GM19468 (cell line): ENCODE measurements around the gene KDM7A.
"Not testable (repeated sequence)": the region's sequence is repeated elsewhere in the genome, so short reads cannot be mapped to it uniquely, and the experiment has no call there.

ENCODE experiments used
- ATAC-seq: cut with Tn5 transposase; IDR thresholded peaks from one replicate; pipeline ENCODE4 v1.9.1; 2021; ENCODE audit warnings: mild to moderate bottlenecking, moderate library complexity, moderate number of reproducible peaks; ENCODE audit not compliant: unreplicated experiment; ENCODE audit errors: extremely low read depth

KDM7A gene

DNA sequence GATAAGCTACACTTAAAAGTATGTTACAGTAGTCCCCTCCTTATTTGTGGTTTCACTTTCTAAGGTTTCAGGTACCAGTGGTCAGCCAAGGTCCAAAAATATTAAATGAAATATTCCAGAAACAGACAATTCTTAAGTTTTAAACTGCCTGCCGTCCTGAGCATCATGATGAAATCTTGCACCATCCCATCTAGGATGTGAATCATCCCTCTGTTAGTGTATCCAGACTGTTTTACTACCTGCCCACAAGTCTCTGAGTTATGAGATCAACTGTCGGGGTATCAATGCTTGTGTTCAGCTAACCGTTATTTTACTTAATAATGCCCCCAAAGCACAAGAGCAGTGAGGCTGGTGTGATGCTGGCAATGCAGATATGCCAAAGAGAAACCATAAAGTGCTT lies 11.4 kb downstream of the KDM7A start:
- no peak for ATAC-seq

GRCh38 chr7:140162081-140162480 lies 14.7 kb downstream of the KDM7A start:
- not testable (repeated sequence) for ATAC-seq

DNA sequence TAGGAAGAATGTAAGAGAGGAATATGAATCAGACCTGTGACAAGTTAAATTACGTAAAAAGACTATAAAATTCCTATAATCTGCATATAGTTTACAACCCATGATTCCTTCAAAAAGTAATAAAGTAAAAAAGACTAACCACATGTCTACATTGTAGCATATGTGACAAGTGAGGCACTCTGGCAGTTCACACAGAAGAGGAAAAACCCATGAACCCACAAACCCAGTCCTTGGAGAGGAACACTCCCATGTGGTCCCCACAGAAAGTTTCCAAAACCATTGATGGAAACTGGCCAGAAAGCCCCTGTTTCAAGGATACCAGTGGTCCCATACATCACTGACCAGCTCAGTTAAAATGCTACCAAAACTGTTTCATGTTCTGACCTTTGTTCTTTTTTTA lies 15.7 kb downstream of the KDM7A start:
- no peak for ATAC-seq

DNA sequence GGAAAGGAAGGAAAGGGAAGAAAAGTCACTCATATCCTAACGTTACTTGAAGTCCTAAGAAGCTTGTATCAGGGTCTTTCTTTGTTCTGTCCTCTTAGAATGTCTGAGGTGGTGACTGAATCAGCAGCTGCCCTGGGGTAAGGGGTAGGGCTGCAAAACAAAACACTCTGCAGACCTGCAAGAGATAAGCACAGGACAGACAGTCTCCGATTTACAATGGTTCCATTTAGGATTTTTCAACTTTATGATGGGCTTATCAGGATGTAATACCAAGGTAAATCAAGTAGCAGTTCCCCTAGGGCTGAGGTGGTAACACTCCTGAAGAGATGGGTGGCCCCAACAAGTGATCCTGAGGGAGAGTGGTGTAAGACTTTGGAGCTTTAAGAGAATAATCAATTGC lies 16.5 kb downstream of the KDM7A start:
- no peak for ATAC-seq

DNA sequence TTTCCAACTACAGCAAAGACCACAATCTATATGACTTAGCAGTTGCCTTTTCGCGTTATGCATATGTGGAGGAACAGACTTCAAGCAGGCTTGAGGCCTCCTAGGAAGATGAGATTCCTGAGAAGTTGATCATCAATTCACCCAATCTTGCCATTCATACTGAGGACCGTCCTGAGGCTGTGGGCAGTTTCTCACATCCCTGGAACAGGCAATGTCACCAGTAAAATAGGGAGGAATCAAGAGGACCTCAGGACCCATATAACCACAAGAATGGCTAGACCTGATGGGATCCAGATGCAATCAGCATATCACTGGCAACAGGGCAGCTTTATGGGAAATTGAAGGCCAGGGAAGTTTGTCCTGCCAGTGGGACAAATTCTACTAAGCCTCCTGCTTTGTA lies 17.3 kb downstream of the KDM7A start:
- ATAC-seq, result no peak

GRCh38 chr7:140156460-140157080 lies 20.2 kb downstream of the KDM7A start:
- ATAC-seq, result no peak

GRCh38 chr7:140155428-140155827 lies 21.4 kb downstream of the KDM7A start:
- no peak for ATAC-seq

- no peak for ATAC-seq
These were observed 23.1 kb downstream of the KDM7A start for GRCh38 chr7:140153666-140154161.

DNA sequence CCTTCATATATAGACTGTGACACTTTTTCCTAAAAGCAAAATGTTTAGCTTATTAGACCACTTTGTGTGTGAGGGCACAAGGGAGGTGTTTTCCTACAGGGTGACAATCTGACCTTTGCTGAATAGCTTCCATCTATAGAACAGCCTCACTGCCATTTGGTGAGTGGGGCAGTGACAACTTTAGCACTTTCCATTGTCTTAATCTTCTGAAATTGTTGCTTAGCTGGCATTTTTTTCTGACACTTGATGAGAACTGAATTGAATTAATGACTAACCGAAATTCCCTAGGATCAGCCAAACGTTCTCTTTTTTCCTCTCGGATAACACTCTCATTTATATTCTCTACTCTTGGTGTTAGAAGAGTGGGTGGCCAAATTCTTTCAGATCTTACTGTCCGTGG lies 30.2 kb downstream of the KDM7A start:
- ATAC-seq, result no peak

- no peak for ATAC-seq
These were observed 31.1 kb downstream of the KDM7A start for GRCh38 chr7:140145709-140146108.

- ATAC-seq, result no peak
These were observed 32.0 kb downstream of the KDM7A start for GRCh38 chr7:140144821-140145220.

GRCh38 chr7:140143997-140144396 lies 32.8 kb downstream of the KDM7A start:
- ATAC-seq, result no peak

DNA sequence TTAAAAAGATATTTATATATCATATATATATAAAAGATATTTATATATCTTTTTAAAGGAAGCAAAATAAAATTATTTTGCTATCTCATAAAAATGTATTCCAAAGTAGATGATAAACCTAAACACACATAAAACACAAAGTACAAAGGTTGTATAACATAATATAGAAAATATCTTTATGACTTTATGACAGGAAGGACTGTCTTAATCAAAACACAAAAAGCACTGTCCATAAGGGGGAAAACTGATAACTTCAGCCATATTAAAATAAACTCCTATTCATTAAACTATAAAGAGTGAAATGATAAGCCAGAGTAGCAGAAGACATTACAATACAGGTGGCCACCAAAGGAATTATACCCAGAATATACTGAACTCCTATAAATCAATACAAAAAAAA lies 34.8 kb downstream of the KDM7A start:
- ATAC-seq, result no peak

DNA sequence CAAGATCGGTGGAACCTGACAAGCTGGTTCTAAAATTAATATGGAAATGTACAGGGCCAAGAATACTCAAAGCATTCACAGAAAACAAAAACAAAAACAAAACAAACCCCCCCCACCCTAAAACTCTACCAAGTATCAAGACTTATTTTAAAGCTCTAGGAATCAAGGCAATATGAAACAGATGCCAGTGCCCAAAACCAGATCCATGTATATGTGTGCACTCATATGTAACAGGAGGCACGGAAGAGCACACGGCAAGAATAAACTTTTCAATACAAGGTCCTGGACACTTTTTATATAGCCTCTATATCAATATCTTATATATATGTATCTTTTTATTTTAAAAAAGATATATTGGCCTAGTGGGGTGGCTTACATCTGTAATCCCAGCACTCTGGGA lies 35.5 kb downstream of the KDM7A start:
- ATAC-seq, result no peak

GRCh38 chr7:140137078-140137477 lies 39.7 kb downstream of the KDM7A start:
- ATAC-seq, result no peak

- no peak for ATAC-seq
These were observed 40.7 kb downstream of the KDM7A start for GRCh38 chr7:140136073-140136472.

GRCh38 chr7:140134039-140134438 lies 42.7 kb downstream of the KDM7A start:
- ATAC-seq, result no peak

DNA sequence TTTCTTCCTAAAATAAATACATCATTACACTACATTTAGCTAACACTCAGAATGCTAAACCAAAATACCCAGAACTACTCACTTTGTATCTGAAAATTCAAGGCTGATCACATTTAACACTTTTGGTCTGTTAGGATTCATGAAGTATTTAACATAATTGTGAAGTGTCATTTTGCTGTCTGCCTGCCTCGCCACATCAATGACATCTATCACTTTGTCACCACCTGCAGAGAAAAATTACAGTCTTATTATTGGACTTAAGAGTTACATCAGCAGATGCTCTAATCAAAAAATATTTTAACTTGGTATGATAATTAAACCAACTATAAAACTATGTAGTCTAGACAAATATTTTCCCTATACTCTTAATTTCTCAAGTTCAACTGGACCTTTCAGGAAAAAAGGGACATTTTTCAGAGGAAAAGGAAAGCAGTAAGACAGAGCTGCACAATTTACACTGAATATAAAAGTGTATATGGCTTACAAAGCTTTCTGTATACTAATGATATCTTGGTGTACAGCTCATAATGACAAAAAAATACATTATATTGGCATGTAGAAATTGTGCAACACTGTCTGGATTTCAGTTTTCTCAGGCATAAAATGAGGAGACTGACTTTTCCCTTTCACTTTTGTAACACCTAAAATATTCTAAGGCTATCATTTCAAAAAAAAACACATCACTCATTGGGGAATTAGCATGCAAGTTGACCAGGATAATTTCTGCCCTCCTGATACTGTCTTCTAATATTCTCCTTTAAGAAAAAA lies 49.2 kb downstream of the KDM7A start:
- no peak for ATAC-seq

DNA sequence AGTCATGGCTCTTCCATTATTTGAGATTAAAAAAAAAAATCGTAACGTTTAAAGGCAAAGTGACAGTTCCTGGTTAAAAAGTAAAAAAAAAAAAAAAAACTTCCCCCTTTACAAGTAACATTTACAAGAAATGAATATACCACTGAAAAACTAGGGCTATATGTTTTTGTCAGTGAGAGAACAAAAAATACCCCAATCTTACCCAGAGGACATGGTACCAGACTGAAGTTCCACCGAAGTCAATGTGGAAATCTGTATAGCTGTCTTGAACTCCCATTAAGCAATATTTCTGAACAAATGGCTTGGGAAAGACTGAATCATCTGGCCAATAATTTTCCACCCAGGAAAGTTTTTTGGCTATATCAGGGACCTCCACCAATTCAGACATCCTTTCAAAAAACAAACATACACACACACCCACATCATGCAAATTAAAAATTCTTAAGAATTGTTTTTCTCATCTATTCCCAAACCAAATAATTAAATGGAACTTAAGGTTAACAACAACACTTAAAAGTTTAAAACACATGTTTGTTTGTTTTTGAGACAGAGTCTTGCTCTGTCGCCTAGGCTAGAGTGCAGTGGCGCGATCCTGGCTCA lies 50.2 kb downstream of the KDM7A start:
- ATAC-seq, result no peak

DNA sequence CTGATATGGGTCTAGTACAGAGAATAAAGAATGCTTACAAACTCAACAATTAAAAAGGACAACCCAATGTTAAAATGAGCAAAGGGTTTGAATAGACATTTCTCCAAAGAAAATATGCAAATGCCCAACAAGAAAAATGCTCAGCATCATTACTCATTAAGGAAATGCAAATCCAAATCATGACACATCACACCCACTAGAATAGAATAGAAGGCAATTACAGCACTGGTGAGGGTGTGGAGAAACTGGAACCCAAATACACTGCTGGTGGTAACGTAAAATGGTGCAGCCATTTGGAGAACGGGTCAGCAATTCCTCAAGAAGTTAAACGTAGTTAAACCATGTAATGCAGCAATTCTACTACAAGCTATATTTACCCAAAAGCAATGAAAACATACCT lies 53.8 kb downstream of the KDM7A start:
- no peak for ATAC-seq

DNA sequence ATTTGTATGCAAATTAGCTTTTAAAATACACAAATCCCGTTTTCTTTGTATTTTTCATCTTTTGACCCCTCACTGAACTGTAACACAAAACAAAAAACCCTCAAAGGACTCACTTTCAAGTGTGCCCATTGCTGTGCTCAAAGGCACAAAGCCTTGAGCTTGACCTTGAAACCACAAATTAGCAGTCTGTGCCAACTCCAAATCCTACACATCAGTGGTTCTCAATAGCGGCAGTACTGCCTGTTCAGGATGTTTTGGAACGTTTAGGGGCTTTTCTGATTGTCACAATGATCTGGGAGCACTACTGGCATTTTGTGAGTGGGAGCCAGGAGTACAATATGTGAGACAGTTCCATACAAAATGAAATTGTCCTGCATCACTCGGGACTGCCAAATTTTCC lies 55.5 kb downstream of the KDM7A start:
- no peak for ATAC-seq
